IgD-negative memory B cell (primary cell): ENCODE measurements around the gene SLC12A4. TPM values are rescaled to one million over a fixed set of nuclear protein-coding genes. Genes with fewer than 3 reads are reported as not detected.
A peak's percentile ranks its signal among the peaks of the same experiment; 100 is the strongest.
"Not testable (repeated sequence)": the region's sequence is repeated elsewhere in the genome, so short reads cannot be mapped to it uniquely, and the experiment has no call there.

Experiments
- H3K27ac Mint-ChIP-seq, 3 donors: one replicate each; pipeline ENCODE4 v1.8.0; 2020 to 2022; ENCODE audit warnings: mild to moderate bottlenecking in 3 of 3, mixed read lengths in 3 of 3, moderate library complexity in 1 of 3
- H3K27me3 Mint-ChIP-seq: one replicate; pipeline ENCODE4 v1.8.0; 2021; ENCODE audit warnings: mixed read lengths
- H3K36me3 Mint-ChIP-seq: one replicate; pipeline ENCODE4 v1.8.0; 2020; ENCODE audit warnings: mild to moderate bottlenecking, mixed read lengths
- H3K4me1 Mint-ChIP-seq, 3 donors: one replicate each; pipeline ENCODE4 v1.8.0; 2020 to 2022; ENCODE audit warnings: mixed read lengths in 3 of 3, mild to moderate bottlenecking in 1 of 3
- H3K4me3 Mint-ChIP-seq, 4 donors: one replicate each; pipeline ENCODE4 v1.8.0; 2020 to 2022; ENCODE audit warnings: mild to moderate bottlenecking in 4 of 4, mixed read lengths in 4 of 4, moderate library complexity in 3 of 4
- H3K9me3 Mint-ChIP-seq, 3 donors: one replicate each; pipeline ENCODE4 v1.8.0; 2020 to 2021; ENCODE audit warnings: mixed read lengths in 3 of 3, mild to moderate bottlenecking in 1 of 3
- polyA plus RNA-seq: library from polyadenylated mRNA; unstranded; fragments of 300-500 nt; fragmentation: Illumina TruSeq; gene quantifications from one replicate; pipeline ENCODE4 v1.2.3, GENCODE V29; 2021

Gene SLC12A4
- 3.9 TPM for polyA plus RNA-seq

DNA sequence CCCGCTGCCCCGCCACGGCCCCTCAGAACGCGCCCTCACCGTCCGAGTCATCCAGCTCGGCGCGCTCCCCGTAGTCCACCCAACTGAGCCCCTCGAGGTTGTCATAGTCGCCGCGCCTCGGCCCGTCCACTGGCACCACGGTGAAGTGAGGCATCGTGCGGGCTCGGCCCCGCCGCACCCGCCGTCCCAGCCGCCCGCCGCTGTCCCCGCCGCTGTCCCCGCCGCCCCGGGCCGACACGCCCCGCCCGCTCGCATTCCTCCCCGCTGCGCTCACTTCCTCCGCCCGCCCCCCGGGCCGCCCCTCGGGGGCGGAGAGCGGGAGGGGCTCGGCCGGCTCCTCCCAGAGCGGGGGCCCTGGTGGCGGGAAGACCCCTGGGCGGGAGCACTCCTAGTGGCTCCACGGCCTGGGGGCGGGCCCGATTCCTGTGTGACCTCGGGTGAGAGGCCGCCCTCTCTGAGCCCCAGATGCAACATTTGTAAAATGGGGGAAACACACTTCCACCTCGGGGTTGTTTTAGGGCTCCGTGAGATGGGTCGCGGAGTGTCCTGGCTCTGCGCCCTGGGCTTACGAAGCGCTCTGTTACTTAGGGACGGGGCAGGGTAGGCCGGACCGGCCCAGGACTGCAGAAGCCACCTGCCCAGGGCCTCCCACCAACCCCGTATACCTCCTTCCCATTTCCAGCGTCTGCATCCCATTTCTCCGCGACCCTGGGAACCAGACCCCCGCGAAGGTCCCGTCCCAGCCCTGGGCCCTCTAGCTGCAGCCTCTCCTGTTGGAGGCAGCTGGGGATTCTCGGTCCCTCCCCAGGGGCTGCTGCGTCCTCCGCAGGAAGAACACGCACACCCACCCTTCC is at the start of gene SLC12A4:
Gene SLC12A4, minus strand, starts transcription at position 238 of the 854 bp plus-strand sequence. Its CDS starts 84 bp downstream, at position 154.
- no peaks in the 10 kb centered on the region for H3K9me3 Mint-ChIP-seq
- peaks cover 0 to 19% (median 16%) of the 10 kb centered on the region in 3 donors for H3K4me1 Mint-ChIP-seq
- H3K36me3 Mint-ChIP-seq = peaks cover 1% of the 10 kb centered on the region
- no peaks in the 10 kb centered on the region for H3K27me3 Mint-ChIP-seq
- peak within 1 kb of the TSS; percentile 2 to 92 (median 91) for H3K27ac Mint-ChIP-seq
- peak within 1 kb of the TSS; percentile 82 to 100 (median 98) for H3K4me3 Mint-ChIP-seq

- no peak within 1 kb of the TSS for H3K4me3 Mint-ChIP-seq
- peak within 1 kb of the TSS in 1 of 3 donors; percentile 33 for H3K27ac Mint-ChIP-seq
- H3K27me3 Mint-ChIP-seq = no peaks in the 10 kb centered on the region
- H3K9me3 Mint-ChIP-seq = no peaks in the 10 kb centered on the region
- no peaks in the 10 kb centered on the region for H3K36me3 Mint-ChIP-seq
- peaks cover 4 to 5% (median 5%) of the 10 kb centered on the region in 3 donors for H3K4me1 Mint-ChIP-seq
Observed at GRCh38 chr16:68015681-68016080, 47.2 kb upstream of the SLC12A4 start, which contains the start of gene DPEP2NB. Gene DPEP2NB (minus strand): TSS chr16:68015911. CDS start chr16:68015770, 141 bp downstream.

DNA sequence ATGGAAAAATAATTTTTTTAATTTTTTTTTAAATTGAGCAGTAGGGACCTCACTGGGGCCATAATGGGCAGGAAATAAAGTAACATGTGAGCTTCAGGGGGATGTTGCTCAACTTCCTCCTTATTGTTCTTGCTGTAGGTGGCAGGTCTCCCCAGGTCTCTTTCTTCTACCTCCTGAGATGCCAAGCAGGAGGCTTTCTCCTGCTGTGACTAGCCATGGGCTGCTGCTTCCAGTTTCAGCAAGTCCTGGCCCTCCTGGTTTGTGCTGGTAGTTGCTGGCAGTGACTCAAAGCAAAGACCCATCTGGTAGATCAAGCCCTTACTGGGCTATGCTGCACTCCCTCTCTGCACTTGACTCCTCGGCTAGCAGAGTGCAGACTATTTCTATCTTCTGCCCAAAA is 45.0 kb upstream of the SLC12A4 start:
- Mint-ChIP-seq H3K36me3 (no peaks in the 10 kb centered on the region), H3K4me3 (no peak overlapping the region)

GRCh38 chr16:68009872-68010271 is 41.4 kb upstream of the SLC12A4 start:
- Mint-ChIP-seq H3K4me1 (peaks cover 16 to 19% (median 17%) of the 10 kb centered on the region in 3 donors), H3K27ac (peak overlapping the region in 1 of 3 donors; percentile 73)
- H3K4me3 Mint-ChIP-seq, H3K36me3 Mint-ChIP-seq, H3K9me3 Mint-ChIP-seq, H3K27me3 Mint-ChIP-seq: not testable (repeated sequence)

More for the DNA sequence above, 45.0 kb upstream of the SLC12A4 start:
- Mint-ChIP-seq H3K27ac (peak overlapping the region in 1 of 3 donors; percentile 39), H3K4me1 (peaks cover 4 to 5% (median 5%) of the 10 kb centered on the region in 3 donors), H3K9me3 (no peaks in the 10 kb centered on the region), H3K27me3 (no peaks in the 10 kb centered on the region)

DNA sequence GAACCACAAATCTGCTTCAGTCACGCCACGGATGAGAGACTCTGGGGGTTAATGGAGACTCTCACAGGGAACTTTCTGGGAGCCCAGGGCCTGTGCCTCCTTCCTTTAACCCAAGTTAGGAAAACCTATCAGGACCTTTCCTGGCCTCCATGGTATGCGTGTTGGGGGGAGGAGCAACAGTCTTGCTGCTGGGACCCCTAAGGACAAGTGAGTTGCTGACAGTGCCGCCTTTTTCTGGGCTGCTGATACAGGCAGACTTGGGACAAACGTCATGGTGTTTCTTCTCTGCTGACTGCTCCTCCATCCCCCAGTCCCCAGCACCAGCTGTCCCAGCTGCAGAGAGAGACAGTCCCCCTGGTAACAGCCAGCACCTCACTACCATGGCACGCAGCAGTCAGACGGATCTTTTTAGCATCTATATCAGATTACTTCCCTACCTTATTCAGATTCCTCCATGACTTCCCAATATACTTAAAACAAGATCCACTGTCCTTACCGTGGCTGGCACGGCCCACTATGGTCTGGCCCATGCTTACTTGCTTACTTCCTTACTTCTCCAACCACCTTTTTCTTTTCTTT is 40.8 kb upstream of the SLC12A4 start:
- no peaks in the 10 kb centered on the region for H3K36me3 Mint-ChIP-seq
- peak overlapping the region in 1 of 3 donors; percentile 68 for H3K27ac Mint-ChIP-seq
- no peak overlapping the region for H3K4me3 Mint-ChIP-seq
- H3K4me1 Mint-ChIP-seq = peaks cover 16 to 21% (median 20%) of the 10 kb centered on the region in 3 donors
- H3K9me3 Mint-ChIP-seq = no peaks in the 10 kb centered on the region
- H3K27me3 Mint-ChIP-seq = no peaks in the 10 kb centered on the region

DNA sequence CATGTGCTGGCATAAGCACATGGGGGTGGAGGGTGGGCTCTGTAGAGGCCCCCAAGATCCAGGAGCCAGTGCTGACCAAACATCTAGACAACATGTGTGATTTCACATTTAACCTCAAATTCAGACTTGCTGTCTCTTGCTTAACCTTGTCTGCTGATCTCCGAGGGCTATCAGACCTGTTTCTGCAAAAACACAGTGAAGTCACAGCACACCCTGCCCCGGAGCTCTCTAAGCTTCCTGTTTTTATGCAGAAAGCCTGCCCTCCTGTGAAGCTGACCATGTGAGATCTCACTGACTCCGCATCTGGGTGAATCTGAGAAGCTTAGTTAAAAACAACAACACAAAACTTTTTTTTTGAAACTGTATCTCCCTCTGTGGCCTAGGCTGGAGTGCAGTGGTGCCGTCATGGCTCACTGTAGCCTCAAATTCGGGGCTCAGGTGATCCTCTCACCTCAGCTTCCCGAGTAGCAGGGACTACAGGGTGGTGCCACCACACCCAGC is 37.4 kb upstream of the SLC12A4 start:
- Mint-ChIP-seq H3K27me3 (no peaks in the 10 kb centered on the region), H3K4me1 (peaks cover 12 to 22% (median 17%) of the 10 kb centered on the region in 3 donors), H3K9me3 (no peaks in the 10 kb centered on the region), H3K36me3 (no peaks in the 10 kb centered on the region), H3K27ac (peak overlapping the region; percentile 40 to 92 (median 83)), H3K4me3 (peak overlapping the region in 3 of 4 donors; percentile 68 to 80 (median 71))

DNA sequence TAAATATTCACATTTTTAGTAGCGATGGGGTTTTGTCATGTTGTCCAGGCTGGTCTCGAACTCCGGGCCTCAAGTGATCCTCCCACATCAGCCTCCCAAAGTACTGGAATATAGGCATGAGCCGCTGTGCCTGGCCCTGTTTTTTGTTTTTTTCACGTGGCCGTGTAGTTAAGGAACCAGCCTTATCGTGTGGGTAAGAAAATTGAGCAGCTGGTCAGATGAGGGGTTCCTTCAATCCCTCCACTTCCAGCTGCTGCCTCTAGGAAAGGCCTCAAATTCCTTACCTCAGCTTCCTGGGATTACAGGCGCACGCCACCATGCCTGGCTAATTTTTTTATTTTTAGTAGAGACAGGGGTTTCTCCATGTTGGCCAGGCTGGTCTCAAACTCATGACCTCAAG is 36.8 kb upstream of the SLC12A4 start:
- H3K4me1 Mint-ChIP-seq = peaks cover 16 to 26% (median 23%) of the 10 kb centered on the region in 3 donors
- H3K27me3 Mint-ChIP-seq = no peaks in the 10 kb centered on the region
- no peaks in the 10 kb centered on the region for H3K9me3 Mint-ChIP-seq
- H3K4me3 Mint-ChIP-seq = peak overlapping the region in 2 of 4 donors; percentile 68 to 80
- H3K36me3 Mint-ChIP-seq = peaks cover 2% of the 10 kb centered on the region
- H3K27ac Mint-ChIP-seq = peak overlapping the region; percentile 40 to 92 (median 83)

DNA sequence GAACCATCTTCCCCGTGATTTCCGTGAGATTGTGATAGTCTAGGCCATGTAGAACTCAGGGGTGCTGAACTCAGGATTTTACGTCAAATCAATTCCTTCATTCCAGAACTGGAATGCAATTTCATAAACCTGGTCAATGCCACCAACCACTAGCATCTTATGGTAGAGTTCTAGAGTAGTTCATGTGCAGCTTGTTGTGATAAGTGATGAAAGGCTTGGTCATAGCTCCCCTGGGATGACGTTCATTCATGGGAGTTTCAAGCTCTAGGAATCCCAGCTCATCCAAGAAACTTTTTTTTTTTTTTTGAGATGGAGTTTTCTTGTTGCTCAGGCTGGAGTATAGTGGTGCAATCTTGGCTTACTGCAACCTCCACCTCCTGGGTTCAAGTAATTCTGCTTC is 34.6 kb upstream of the SLC12A4 start:
- H3K36me3 Mint-ChIP-seq = peaks cover 4% of the 10 kb centered on the region
- no peaks in the 10 kb centered on the region for H3K27me3 Mint-ChIP-seq
- peak overlapping the region in 2 of 3 donors; percentile 6 to 70 for H3K27ac Mint-ChIP-seq
- no peaks in the 10 kb centered on the region for H3K9me3 Mint-ChIP-seq
- H3K4me3 Mint-ChIP-seq = no peak overlapping the region
- peaks cover 33 to 40% (median 39%) of the 10 kb centered on the region in 3 donors for H3K4me1 Mint-ChIP-seq

DNA sequence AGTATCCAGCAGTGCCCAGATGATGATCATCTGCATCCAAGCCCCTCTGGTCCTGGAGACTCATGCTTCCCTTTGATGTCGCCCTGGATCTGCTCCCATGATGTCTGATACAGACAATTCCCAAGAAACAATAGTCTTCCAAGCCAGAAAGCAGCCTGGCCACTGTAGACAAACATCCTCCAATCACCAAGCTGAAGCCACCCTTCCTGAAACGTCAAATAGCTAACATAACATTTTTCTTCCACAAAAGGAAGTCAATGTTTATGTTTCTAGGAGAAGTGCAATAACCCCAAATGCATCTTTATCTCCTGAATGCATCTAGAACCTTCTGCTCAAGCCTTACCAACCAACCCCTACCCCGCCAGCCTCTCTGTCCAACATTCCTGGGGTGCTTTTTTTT is 32.0 kb upstream of the SLC12A4 start:
- Mint-ChIP-seq H3K4me3 (peak overlapping the region; percentile 93 to 97 (median 94)), H3K27ac (peak overlapping the region; percentile 91 to 97 (median 92)), H3K4me1 (peaks cover 28 to 36% (median 31%) of the 10 kb centered on the region in 3 donors), H3K27me3 (no peaks in the 10 kb centered on the region), H3K36me3 (peaks cover 4% of the 10 kb centered on the region), H3K9me3 (no peaks in the 10 kb centered on the region)

- H3K27ac Mint-ChIP-seq = peak overlapping the region; percentile 91 to 97 (median 92)
- peaks cover 32 to 38% (median 33%) of the 10 kb centered on the region in 3 donors for H3K4me1 Mint-ChIP-seq
- no peaks in the 10 kb centered on the region for H3K27me3 Mint-ChIP-seq
- no peaks in the 10 kb centered on the region for H3K9me3 Mint-ChIP-seq
- peaks cover 4% of the 10 kb centered on the region for H3K36me3 Mint-ChIP-seq
- H3K4me3 Mint-ChIP-seq = peak overlapping the region; percentile 93 to 97 (median 94)
Observed at GRCh38 chr16:67999985-68000384, 31.5 kb upstream of the SLC12A4 start.

- not testable (repeated sequence) for H3K9me3 Mint-ChIP-seq, H3K36me3 Mint-ChIP-seq, H3K27me3 Mint-ChIP-seq
- Mint-ChIP-seq H3K27ac (peak within 1 kb of the TSS; percentile 91 to 97 (median 92)), H3K4me3 (peak within 1 kb of the TSS; percentile 93 to 97 (median 94)), H3K4me1 (peaks cover 29 to 38% (median 34%) of the 10 kb centered on the region in 3 donors)
Observed at GRCh38 chr16:67998779-67999688, 30.6 kb upstream of the SLC12A4 start, which contains the start of gene DPEP2. Gene DPEP2 (minus strand): TSS chr16:67999484. CDS start chr16:67993212, 6,272 bp downstream.

DNA sequence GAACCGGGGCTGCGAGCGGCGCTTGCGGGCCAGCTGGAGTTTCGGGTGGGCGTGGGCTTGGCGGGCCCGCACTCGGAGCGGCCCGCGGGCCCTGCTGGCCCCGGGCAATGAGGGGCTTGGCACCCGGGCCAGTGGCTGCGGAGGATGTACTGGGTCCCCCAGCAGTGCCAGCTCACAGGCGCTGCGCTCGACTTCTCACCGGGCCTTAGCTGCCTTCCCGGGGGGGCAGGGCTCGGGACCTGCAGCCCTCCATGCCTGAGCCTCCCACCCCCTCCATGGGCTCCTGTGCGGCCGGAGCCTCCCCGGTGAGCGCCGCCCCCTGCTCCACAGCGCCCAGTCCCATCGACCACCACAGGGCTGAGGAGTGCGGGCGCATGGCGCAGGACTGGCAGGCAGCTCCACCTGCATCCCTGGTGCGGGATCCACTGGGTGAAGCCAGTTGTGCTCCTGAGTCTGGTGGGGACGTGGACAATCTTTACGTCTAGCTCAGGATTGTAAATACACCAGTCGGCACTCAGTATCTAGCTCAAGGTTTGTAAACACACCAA is 29.9 kb upstream of the SLC12A4 start:
- Mint-ChIP-seq H3K4me1 (peaks cover 36 to 43% (median 38%) of the 10 kb centered on the region in 3 donors), H3K27ac (peak overlapping the region in 2 of 3 donors; percentile 91 to 97), H3K4me3 (peak overlapping the region; percentile 93 to 97 (median 94))
- not testable (repeated sequence) for H3K36me3 Mint-ChIP-seq, H3K27me3 Mint-ChIP-seq, H3K9me3 Mint-ChIP-seq

DNA sequence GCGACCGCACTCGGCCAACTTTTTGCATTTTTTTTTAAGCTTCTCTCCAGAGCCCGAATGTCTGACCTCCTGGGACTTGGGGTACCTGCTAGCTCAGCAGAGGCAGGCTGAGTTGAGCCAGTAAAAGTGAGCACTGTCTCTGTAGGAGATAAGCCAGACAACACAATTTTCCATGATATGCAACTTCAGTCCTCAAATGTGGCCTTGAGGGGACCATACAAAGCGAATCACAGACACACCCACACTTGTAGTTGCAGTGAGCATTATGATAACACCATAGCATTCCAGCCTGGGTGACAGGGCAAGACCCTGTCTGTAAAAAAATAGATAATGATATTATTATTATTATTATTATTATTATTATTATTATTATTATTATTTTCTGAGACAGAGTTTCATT is 28.2 kb upstream of the SLC12A4 start:
- no peak overlapping the region for H3K4me3 Mint-ChIP-seq
- no peaks in the 10 kb centered on the region for H3K9me3 Mint-ChIP-seq
- H3K27me3 Mint-ChIP-seq = no peaks in the 10 kb centered on the region
- H3K27ac Mint-ChIP-seq = peak overlapping the region; percentile 66 to 98 (median 97)
- peaks cover 30 to 45% (median 43%) of the 10 kb centered on the region in 3 donors for H3K4me1 Mint-ChIP-seq
- H3K36me3 Mint-ChIP-seq = peaks cover 4% of the 10 kb centered on the region

GRCh38 chr16:67995423-67995822 is 27.0 kb upstream of the SLC12A4 start:
- H3K36me3 Mint-ChIP-seq = peaks cover 3% of the 10 kb centered on the region
- H3K4me1 Mint-ChIP-seq = peaks cover 28 to 44% (median 42%) of the 10 kb centered on the region in 3 donors
- peak overlapping the region; percentile 91 to 98 (median 97) for H3K27ac Mint-ChIP-seq
- H3K9me3 Mint-ChIP-seq = no peaks in the 10 kb centered on the region
- peak overlapping the region; percentile 34 to 88 (median 77) for H3K4me3 Mint-ChIP-seq
- no peaks in the 10 kb centered on the region for H3K27me3 Mint-ChIP-seq
